ENCODE results near the gene ARPIN.
"Not testable (repeated sequence)": the region's sequence is repeated elsewhere in the genome, so short reads cannot be mapped to it uniquely, and the experiment has no call there.

Gene ARPIN

DNA sequence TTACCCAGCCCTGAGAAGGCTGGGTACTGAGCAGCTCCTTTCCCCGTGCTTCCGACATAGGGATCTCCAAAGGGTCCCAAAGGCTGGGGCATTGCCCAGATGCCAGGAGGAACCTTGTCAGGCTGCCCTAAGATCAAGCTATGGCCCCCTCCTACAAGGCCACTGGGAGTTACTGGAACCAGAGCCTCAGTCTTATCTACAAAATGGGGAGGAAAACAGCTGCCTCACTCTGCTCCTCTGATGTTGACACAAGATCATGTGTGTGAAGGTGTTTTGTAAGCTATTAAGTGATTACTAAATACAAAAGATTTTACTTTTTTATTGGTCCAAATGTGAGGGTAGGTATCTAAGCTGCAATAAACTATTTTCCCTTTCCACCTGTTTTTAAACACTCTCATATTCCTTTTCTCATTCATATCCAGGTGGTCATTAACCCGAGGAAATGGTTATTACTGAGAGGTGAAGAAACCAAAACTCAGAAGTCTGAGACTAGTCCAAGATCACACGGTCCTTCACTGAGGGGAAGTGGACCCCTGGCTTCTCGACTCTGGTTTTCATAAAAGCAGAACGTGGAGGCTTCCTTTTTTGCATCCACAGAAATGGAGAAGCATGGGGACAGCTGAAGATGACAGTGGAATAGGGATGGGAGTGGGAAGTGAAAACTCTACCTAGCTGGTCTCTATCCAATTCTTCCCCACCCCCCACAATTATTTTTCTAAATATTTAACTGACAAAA lies 1.7 kb downstream of the ARPIN start:
- DNase-seq (ENCODE audit: low read depth): no peak

DNA sequence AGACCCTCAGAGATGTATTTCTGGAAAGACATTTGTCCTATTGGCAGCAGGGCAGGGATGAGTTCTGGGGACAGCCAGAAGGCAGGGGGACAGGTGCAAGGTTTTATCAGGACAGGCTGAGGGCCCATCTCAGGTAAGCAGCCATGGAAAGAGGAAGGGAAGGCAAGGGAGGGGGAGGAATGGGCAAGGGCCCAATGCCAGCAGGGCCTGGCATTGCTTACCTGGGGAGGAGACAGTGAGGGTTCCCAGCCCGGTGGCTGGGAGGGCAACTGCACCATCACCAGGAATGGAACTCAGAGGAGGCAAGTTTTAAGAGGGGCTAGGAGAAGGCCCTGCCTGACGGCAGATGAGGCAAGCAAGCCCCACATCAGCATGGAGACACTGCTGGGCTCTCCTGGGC lies 3.1 kb downstream of the ARPIN start:
- no peak for DNase-seq (ENCODE audit: low read depth)

DNA sequence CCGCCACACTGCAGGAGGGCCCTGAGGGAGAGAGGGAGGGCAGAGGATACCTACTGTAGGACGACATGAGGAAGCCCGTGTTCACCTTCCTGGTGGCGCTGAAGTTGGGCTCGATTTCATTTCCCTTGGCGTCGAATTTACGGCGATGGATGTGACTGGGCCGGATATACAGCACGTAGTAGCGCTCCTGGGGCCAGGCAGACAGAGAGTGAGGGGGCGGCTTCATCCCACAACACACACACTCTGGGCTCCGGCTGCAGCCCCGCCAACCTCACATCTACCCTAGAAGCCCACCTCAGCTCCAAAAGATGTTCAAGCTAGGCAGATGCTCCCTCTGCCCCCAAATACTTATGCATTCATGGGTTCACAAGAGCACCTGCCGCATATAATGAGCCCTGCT lies 4.5 kb downstream of the ARPIN start:
- DNase-seq (ENCODE audit: low read depth): no peak

DNA sequence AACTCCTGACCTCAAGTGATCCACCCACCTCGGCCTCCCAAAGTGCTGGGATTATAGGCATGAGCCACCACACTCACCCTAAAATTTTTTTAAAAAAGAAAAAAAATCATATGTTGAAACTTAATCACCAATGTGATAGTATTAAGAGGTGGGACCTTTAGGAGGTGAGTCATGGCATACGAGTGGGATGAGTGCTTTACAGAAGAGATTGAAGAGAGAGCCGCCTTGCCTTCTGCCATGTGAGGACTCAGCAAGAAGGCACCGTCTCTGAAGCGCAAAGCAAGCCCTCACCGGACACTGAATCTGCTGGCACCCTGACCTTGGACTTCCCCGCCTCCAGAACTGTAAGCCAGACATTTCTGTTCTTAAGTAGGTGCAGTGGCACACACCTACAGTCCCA lies 5.5 kb downstream of the ARPIN start:
- DNase-seq (ENCODE audit: low read depth): no peak

DNA sequence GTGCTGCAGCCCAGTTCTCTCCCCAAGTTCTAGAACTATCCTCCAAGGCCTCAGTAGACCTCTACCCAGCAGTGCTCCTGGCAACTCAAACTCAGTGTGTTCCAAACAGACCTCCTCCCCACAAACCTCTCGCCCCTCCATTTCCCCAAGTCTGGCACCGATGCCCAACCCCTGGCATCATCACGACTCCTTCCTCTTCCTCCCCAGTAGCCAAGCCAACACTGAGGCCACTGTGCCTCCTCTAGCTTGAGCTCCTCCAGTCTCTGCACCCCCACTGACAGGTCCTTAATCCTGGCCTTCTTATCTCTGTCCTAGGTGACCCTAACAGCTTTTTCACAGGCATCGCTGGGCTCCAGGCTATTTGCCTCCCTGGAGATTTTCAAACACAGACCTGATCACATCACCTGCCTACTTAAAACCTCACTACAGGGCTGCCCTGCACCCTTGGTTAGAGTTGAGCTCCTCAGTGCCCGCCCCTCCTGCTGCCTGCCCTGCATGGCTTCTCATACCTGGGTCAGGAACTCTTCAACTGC lies 6.8 kb downstream of the ARPIN start:
- DNase-seq (ENCODE audit: low read depth): no peak

DNA sequence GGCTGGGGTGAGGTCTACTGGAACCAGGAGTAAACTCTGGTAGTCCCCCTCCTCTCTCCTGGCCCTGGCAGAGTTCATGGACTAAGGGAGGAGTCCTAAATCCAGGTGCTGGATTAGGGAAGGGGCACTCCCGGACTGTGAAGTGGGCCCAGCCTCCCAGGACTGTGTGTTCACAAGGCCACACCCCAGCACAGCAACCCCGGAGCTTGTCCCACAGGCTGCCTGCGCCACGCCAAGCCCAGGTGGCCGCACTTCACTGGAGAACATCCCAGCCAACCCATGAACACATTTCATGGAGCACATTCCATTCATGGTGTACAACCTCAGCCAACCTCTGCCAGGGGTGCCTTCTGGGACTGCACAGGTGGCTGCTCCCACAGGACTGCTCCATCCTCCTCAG lies 8.2 kb downstream of the ARPIN start:
- no peak for DNase-seq (ENCODE audit: low read depth)

DNA sequence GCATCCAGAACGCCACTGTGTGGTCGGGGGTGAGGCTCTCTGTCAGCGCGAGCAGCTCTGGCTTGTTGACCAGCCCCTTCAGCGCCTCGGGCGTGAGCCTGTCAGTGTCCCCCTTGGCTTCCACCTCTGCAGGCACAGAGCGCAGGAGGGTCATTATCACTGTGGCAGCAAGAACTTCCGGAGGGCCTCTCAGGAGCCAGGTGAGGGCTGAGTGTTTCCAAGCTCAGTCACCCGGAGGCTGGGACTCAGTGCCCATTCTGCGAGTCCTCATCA lies 9.0 kb downstream of the ARPIN start:
- no peak for DNase-seq (ENCODE audit: low read depth)

DNA sequence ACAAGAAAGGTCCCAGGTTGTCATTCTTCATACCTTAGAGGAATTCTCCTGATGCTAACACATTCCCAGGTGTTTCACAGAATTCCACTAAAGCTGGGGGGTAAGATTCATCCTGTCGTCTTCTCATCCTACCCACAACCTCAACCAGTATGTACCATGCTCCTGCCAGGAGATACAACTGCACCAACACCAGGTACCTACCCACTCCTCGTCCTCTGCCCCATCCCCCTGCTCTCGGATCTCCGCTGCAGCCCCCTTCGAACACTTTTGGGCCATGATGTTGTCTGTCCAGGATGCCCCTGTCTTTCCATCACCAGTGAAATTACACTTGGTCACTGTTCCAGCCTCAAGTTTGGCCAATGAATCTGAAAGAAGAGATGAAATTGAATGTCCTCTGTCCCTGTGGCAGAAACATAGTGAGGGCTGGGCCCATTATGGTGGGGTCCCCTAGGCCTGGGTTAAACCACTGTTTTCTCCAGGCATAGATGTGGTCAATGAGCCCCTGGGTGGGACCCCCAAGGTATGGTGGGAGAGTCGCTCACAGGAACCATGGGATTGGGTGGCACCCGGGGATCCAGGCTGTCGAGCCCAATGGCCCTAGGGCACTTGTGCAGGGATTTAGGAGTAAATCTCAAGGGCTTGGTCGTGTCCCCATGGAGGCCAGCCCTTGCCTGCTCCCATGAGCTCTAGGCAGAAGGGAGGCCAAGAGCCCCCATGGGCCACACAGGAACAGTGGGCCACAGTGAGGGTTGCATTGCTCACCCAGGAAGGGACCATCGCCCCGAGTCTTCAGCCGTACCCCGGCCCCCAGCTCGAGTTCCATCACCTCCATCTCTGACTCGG lies 9.5 kb downstream of the ARPIN start:
- DNase-seq (ENCODE audit: low read depth): no peak

DNA sequence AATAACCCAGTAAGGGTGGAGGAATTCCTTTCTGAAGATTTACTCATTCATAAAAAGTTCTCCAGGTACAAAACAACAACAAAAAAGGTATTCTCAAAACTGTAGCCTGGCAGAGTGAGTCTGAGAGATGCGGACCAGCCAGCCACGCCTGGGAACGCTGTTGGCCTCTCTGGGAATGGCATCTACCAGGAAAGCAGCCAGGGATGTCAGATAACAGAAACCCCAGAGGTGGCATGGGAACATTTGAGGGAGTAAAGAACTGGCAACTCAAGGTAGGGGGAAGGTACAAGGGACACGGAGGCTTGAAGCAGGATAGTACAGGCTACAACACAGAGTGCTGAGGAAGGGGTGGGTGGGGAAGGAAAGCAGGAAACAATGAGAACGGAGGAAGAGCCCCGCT lies 11.9 kb downstream of the ARPIN start:
- DNase-seq (ENCODE audit: low read depth): no peak

DNA sequence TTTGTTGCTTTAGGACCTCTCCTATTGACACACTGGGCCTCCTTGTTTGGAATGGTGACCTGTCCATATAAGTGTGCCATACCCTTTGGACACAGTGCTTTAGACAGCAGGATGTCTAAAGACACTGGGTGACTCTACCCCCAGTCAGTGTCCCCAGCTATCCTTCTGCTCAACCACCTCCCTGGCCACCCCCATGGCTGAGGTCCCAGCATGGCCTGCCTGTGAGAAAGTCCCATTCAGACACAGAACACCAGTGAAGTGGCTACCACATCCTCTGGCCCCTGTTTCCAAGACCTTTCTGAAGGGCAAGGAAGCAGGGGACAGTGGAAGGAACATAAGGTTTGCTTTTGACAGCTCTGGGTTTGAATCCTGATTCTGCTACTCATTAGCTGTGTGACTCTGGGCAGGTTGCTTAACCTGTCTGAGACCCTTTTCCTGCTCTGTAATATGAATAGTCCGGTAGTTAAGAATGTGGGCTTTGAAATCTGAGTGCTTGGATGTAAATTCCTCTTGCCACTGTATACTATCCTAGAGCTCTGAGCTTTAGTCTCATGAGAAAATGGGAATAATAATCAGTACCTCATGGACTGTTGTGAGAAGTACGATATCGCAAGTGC lies 12.7 kb downstream of the ARPIN start:
- DNase-seq (ENCODE audit: low read depth): no peak

DNA sequence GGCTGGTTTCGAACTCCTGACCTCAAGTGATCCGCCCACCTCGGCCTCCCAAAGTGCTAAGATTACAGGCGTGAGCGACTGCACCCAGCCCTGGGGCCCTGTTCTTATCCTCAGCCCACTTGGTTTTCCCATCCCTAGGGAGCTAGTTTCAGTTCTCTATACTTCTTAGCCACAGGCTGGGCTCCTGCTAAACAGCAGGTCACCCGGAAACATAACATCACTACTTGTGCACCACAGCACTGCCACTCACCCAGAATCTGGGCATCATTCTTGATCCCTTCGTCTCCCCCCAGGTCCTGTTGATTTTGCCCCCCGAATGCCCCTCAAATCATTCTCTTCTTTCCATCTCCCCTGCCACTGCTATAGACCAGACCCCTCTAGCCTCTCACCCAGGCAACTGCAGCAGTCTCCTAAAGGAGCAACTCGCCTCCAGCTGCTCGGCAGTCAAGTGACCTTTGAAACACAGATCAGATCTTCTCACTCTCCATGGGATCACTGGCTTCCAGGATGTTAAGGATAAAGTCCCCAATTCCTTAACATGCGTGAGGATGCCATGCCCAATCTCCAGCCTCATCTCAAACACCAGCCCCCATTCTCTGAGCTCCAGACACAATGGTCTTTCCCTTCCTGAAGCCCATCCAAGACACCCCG lies 13.3 kb downstream of the ARPIN start:
- no peak for DNase-seq (ENCODE audit: low read depth)

DNA sequence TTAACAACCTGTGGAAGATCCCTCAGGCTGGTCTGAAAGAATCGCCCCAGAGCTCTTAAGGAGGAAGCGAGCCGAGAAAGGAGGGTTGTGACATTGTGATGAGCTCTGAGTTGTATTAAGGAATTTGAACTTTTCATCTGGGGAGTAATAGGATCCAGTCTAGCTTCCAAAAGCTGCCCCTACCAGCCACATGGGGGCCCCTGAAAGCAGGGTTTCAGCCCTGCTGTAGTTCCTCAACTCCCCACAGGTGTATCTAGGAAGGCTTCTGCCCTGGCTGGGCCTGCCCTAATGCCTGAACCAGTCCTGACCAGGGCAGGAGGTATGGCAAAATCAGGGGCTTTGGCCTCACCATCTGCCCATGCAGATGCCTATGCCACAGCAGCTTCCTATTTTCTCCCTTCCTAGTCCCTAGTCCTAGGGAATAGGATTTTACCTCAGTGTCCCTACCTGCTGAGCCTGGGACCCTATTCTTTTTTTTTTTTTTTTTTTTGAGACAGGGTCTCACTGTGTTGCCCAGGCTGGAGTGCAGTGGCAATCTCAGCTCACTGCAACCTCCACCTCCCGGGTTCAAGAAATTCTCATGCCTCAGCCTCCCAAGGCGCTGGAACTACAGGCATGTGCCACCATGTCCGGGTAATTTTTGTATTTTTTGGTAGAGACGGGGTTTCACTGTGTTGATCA lies 14.0 kb downstream of the ARPIN start:
- DNase-seq (ENCODE audit: low read depth): peak; percentile 18

DNA sequence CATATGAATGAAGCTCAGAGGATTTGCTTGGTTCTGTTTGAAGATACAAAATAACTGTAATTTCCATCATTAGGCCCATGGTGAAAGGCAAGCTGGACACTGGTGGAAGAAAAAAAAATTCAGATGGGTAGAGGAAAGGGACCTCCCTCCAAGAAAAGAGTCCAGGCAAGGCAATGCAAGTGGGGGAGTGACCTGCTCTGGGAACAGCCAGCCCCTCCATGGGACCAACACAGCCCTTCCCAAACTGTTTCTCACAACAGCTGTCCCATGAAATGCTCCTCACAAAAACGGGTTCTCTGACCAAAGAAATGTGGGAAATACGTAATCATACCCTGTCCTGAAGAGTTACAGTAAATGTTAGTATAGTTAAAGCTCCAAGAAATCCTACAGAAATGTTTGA lies 14.6 kb downstream of the ARPIN start:
- DNase-seq (ENCODE audit: low read depth): no peak

DNA sequence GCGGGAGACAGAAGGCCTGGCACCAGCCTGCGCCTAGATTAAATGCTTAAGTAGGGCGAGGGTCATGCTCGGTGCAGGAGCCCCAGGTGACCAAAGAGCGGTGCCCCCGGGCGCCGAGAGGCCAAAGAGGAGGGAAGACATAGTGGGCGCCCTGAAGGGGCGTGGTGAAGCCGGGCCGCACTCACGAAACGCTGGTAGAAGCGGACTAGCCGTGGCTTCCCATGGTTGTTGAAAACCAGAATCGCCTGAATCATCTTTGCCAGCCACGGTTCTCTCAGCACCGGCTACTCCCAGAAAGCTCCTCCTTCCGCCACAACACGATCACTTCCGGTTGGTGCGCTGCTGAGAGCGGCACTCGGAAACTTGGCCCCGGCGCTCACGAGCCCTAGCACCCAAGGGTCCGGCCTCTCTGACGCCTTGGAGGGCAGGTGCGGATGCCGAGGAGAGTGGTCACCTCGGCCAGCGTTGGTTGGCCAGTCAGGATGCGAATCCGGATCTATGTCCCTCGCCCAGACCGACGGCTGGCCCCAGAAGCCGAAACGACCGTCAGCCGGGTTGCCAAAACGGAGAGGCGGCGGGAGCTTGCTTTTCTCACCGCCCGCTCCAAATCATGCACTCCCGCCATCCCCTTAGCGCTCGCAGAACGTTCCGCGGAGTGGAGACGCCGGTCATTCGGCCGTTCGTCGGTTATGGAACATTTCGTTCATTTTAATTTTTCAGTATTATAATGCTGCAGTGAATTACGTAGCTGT lies 18.9 kb downstream of the ARPIN start, which contains the start of gene AP3S2:
Gene AP3S2, minus strand, starts transcription at position 299 of the 752 bp plus-strand sequence. Its CDS starts 45 bp downstream, at position 254.
- DNase-seq (ENCODE audit: low read depth): peak; percentile 87

DNA sequence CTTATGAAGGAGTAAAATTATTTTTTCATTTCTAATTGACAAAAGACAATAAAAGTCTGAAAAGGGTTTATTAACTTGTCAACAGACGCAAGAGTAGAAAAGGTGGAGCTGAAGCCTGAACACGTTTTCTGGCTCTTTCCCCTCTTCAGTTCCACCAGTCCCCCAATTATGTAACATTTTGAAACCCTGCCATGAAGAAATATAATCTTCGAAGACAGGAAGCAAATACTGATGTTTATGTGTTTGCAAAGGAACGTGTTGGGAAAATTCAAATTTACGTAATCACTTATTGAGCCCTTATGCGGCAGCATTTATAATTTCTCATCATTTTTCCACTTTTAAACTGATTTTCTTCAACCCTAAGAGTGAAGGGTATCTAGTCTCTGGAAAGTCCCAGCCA lies 19.7 kb downstream of the ARPIN start:
- no peak for DNase-seq (ENCODE audit: low read depth)

DNA sequence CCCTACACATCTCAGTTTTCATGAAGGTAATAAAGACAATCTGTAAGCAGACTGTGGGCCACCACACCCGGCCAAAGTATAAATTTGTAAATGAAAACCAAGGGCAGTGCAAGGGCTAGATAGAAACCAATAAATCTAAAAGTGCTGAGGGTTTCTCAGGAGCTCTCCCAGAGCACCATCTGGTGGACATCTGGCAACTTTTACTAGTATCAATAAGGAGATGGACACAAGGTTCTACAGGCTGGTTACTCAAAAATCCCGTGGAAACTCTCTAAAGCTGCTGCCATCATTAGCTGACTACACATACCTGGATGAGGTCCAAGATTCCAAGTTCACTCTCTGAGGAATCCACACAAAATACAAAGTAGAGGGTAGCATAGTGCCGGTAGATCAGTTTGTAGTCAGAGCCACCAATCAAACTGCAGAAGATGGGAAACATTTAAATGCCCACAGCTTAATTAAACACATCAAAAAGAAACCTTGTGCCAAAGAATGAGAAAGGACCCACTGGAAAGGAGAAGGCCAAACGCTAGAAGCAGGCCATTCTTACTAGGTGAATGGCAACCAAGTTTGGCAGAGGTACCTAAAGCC lies 24.4 kb downstream of the ARPIN start:
- DNase-seq (ENCODE audit: low read depth): peak; percentile 84

DNA sequence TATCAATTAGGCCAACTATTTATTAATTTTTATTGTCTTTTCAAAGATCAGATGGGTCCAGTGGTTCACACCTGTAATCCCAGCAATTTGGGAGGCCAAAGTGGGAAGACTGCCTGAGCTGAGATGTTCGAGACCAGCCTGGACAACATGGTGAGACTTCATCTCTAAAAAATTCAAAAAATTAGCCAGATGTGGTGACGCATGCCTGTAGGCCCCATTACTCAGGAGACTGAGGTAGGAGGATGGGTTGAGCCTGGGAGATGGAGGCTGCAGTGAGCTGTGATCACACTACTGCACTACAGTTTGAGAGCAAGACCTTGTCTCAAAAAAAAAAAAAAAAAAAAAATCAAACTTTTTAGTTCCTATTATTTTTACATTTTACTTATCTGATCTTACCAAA lies 27.1 kb downstream of the ARPIN start:
- no peak for DNase-seq (ENCODE audit: low read depth)

DNA sequence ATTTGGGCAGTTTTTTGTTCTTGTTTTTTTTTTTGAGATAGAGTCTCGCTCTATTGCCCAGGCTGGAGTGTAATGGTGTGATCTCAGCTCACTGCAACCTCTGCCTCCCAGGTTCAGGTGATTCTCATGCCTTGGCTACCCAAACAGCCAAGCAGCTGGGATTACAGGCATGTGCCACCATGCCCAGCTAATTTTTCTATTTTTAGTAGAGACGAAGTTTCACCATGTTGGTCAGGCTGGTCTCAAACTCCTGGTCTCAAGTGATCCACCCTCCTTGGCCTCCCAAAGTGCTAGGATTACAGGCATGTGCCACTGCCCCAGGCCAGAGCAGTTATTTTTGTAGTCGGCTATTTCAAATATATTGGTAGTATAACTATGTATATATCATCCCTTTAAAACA lies 27.6 kb downstream of the ARPIN start:
- not testable (repeated sequence) for DNase-seq (ENCODE audit: low read depth)

DNA sequence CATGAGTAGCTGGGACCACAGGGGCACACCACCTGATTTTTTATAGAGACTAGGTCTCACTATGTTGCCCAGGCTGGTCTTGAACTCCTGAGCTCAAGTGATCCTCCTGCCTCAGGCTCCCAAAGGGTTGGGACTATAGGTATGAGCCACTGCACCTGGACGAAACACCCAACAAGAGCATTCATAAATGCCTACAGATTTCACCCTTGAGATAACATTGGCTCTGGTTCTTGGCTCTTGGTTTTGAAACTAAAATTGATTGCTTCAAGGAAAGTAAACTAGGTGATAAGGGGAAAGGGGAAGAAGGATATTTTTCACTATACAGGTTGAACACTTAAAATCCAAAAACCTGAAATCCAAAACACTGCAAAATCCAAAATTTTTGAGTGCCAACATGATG lies 29.2 kb downstream of the ARPIN start:
- no peak for DNase-seq (ENCODE audit: low read depth)

DNA sequence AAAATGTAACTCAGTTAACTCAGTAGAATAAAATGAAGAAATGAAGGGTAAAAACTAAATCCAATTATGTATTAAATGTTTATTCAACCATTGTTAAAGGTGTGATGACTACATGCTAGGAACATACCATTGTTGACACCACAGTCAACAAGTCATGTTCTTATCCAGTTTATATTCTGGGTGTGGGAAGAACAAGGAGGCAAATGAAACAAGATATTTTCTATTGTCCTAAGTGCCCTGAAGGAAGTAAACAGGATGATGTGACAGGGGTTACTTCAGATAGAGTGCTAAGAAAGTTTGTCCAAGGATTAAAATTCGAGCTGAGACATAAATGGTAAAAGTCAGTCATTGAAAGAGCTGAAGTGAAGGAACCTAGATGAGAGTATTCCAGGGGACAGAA lies 32.0 kb downstream of the ARPIN start:
- no peak for DNase-seq (ENCODE audit: low read depth)

DNA sequence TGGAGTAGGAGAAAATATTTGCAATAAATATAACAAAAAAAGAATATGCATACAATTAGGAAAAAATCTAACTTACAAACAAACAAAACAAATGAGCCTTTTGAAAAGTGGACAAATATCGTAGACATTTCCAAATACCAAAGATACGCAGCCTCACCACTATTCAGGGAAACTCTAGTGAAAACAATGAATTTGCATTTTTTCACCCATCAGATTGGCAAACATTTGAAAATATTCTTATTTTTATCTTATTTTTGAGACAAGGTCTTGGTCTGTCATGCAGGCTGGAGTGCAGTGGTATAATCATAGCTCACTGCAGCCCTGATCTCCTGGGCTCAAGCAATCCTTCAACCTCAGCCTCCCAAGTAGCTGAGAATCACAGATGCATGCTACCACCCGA lies 34.4 kb downstream of the ARPIN start:
- DNase-seq (ENCODE audit: low read depth): no peak

Data from GM04504 (cell line).